ENCODE data around the gene ZNF878.

The ZNF878 gene

GRCh38 chr19:12034620-12035019 lies 18.1 kb downstream of the ZNF878 start:
- DNase-seq (ENCODE audit: low spot score): no peak

GRCh38 chr19:12034198-12034597 lies 18.6 kb downstream of the ZNF878 start:
- no peak for DNase-seq (ENCODE audit: low spot score)

DNA sequence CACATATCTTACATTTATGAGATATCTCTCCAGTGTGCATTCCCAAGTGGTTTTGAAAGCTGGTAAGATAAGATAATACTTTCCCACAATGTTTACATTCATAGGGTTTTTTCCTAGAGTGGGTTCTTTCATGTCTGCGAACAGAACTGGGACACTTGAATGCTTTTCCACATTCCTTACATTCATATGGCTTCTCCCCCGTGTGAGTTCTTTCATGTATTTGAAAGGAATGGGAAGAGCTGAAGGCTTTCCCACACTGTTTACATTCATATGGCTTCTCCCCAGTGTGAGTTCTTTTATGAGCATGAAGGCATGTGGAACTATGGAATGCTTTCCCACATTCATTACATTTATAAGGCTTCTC lies 37.0 kb downstream of the ZNF878 start:
- DNase-seq (ENCODE audit: low spot score): no peak

DNA sequence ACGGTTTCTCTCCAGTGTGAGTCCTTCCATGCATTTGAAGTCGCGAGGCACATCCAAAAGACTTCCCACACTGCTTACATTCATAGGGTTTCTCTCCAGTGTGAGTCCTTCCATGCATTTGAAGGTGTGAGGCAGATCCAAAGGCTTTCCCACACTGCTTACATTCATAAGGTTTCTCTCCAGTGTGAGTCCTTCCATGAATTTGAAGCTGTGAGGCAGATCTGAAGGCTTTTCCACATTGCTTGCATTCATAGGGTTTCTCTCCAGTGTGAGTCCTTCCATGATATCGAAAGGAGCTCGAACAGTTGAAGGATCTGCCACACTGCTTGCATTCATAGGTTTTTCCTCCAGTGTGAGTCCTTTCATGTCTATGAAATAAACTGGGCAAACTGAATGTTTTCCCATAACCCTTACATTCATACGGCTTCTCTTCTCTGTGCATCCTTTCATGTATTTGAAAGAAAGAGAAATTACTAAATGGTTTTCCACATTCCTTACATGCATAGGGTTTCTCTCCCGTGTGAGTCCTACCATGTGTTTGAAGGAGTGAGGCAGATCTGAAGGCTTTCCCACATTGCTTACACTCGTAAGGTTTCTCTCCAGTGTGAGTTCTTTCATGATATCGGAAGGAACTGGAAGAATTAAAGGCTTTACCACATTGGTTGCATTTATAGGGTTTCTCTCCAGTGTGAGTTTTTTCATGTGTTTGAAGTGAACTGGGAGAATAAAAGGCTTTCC lies 37.6 kb downstream of the ZNF878 start:
- no peak for DNase-seq (ENCODE audit: low spot score)

GRCh38 chr19:12000152-12000981 lies 52.4 kb downstream of the ZNF878 start:
- no peak for DNase-seq (ENCODE audit: low spot score)

DNA sequence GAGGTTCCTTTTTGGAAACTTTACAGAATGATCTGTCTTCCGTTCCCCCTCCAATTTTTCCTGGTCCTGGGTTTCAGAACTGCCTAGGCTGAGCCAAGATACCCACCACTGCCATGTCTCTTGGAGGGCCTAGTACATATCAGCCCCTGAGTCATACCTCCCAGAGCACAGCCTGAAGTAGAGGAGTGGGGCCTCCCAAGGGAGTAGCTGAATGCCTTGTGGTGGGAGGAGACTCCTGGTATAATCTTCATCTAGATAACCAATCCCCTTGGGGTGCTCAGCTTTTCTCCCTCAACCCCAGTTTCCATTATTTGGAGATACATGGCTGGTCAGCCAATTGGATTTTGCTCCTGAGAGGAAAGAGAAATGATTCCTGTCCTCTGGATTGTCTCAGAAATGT lies 57.6 kb downstream of the ZNF878 start:
- DNase-seq (ENCODE audit: low spot score): no peak

Data from HuH-7.5 (cell line).